Measurements from ENCODE around the gene WWOX.

DNA sequence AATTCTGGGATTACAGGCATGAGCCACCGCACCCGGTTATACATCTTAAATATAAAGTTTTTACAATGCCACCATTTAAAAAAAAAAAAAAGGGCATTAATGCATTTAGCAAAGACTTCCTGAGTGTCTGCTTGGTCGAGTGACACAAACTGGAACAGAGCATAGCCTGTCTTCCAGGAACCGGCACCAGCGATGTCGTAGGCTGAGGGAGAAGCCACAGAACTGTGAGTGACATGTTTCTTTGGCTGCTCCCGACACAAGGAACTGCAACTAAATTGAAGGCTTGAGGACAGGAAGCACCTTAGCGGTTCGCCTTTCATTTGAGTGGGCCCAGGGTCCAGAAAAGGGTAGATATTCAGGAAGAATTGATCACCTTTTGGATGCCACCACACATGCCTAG lies 783.3 kb downstream of the WWOX start:
- TF ChIP-seq ZNF329 (CRISPR knock-in tag; IDR thresholded peaks at IDR 0.05; ENCODE audit: low read depth) = no peak
- no peak for TF ChIP-seq USF2 (IDR thresholded peaks at IDR 0.05; ENCODE audit: low read depth, low read length)
- TF ChIP-seq USF2 (CRISPR knock-in tag; IDR thresholded peaks at IDR 0.05; ENCODE audit: borderline replicate concordance) = no peak
- no peak for TF ChIP-seq ZNF672 (CRISPR knock-in tag; IDR thresholded peaks at IDR 0.05)
- no peak for TF ChIP-seq RELA (CRISPR knock-in tag; IDR thresholded peaks at IDR 0.05)
- TF ChIP-seq THRA (CRISPR knock-in tag; IDR thresholded peaks at IDR 0.05; ENCODE audit: borderline replicate concordance) = no peak
- no peak for TF ChIP-seq EZH2 (conservative IDR thresholded peaks at IDR 0.05; ENCODE audit: low read depth, low read length)
- no peak for TF ChIP-seq ZNF124 (CRISPR knock-in tag; IDR thresholded peaks at IDR 0.05)
